Nephron progenitor cell (in vitro differentiated cells): ENCODE results near the gene HSPB8.

Source experiments
- DNase-seq: peaks from one replicate; pipeline ENCODE4 v3.0.0; 2021
- H3K27ac Mint-ChIP-seq: 2 replicates; pipeline ENCODE4 v1.8.0; 2021; ENCODE audit warnings: mild to moderate bottlenecking, moderate library complexity, mixed read lengths
- H3K27me3 Mint-ChIP-seq: 2 replicates; pipeline ENCODE4 v1.8.0; 2021; ENCODE audit warnings: mild to moderate bottlenecking, low read depth, mixed read lengths; ENCODE audit not compliant: poor library complexity
- H3K36me3 Mint-ChIP-seq: 2 replicates; pipeline ENCODE4 v1.8.0; 2021; ENCODE audit warnings: low read depth, mixed read lengths
- H3K4me1 Mint-ChIP-seq: 2 replicates; pipeline ENCODE4 v1.8.0; 2021; ENCODE audit warnings: mixed read lengths
- H3K4me3 Mint-ChIP-seq: 2 replicates; pipeline ENCODE4 v1.8.0; 2021; ENCODE audit warnings: mild to moderate bottlenecking, moderate library complexity, mixed read lengths
- H3K9me3 Mint-ChIP-seq: 2 replicates; pipeline ENCODE4 v1.8.0; 2021; ENCODE audit warnings: mild to moderate bottlenecking, moderate library complexity, mixed read lengths
- CTCF ChIP-seq: fragments of 200-600 bp; sonication (generic); IDR thresholded peaks from 2 replicates; pipeline ENCODE4 v1.5.0; 2021; ENCODE audit warnings: antibody characterized with exemption

HSPB8 gene

GRCh38 chr12:119158402-119158801 is 20.3 kb upstream of the HSPB8 start:
- no peak for DNase-seq
- peaks cover 30% of the 10 kb centered on the region for H3K4me1 Mint-ChIP-seq
- no peak overlapping the region for H3K27ac Mint-ChIP-seq
- no peaks in the 10 kb centered on the region for H3K36me3 Mint-ChIP-seq
- no peak for TF ChIP-seq CTCF
- no peak overlapping the region for H3K4me3 Mint-ChIP-seq
- H3K9me3 Mint-ChIP-seq: no peaks in the 10 kb centered on the region
- H3K27me3 Mint-ChIP-seq: peaks cover 11% of the 10 kb centered on the region

GRCh38 chr12:119159844-119160243 is 18.9 kb upstream of the HSPB8 start:
- Mint-ChIP-seq H3K4me3 (no peak overlapping the region), H3K4me1 (peaks cover 17% of the 10 kb centered on the region), H3K36me3 (no peaks in the 10 kb centered on the region), H3K9me3 (no peaks in the 10 kb centered on the region), H3K27ac (peak overlapping the region; percentile 5), H3K27me3 (peaks cover 6% of the 10 kb centered on the region)
- TF ChIP-seq CTCF: no peak
- no peak for DNase-seq

- no peaks in the 10 kb centered on the region for H3K36me3 Mint-ChIP-seq
- peaks cover 8% of the 10 kb centered on the region for H3K27me3 Mint-ChIP-seq
- no peak for TF ChIP-seq CTCF
- H3K4me1 Mint-ChIP-seq: peaks cover 22% of the 10 kb centered on the region
- no peak overlapping the region for H3K27ac Mint-ChIP-seq
- DNase-seq: no peak
- no peaks in the 10 kb centered on the region for H3K9me3 Mint-ChIP-seq
- H3K4me3 Mint-ChIP-seq: no peak overlapping the region
Observed at GRCh38 chr12:119167902-119168301, 10.8 kb upstream of the HSPB8 start.

GRCh38 chr12:119168721-119169120 is 10.0 kb upstream of the HSPB8 start:
- Mint-ChIP-seq H3K27ac (no peak overlapping the region), H3K27me3 (peaks cover 8% of the 10 kb centered on the region), H3K4me3 (no peak overlapping the region), H3K36me3 (no peaks in the 10 kb centered on the region), H3K4me1 (peaks cover 27% of the 10 kb centered on the region), H3K9me3 (no peaks in the 10 kb centered on the region)
- TF ChIP-seq CTCF: no peak
- DNase-seq: no peak

- Mint-ChIP-seq H3K4me1 (peaks cover 31% of the 10 kb centered on the region), H3K27me3 (peaks cover 8% of the 10 kb centered on the region), H3K4me3 (no peak overlapping the region), H3K9me3 (no peaks in the 10 kb centered on the region), H3K27ac (no peak overlapping the region), H3K36me3 (no peaks in the 10 kb centered on the region)
- no peak for DNase-seq
- TF ChIP-seq CTCF: no peak
Observed at GRCh38 chr12:119169150-119169549, 9.6 kb upstream of the HSPB8 start.

GRCh38 chr12:119171291-119171690 is 7.4 kb upstream of the HSPB8 start:
- Mint-ChIP-seq H3K4me1 (peaks cover 35% of the 10 kb centered on the region), H3K27me3 (no peaks in the 10 kb centered on the region), H3K9me3 (no peaks in the 10 kb centered on the region), H3K27ac (no peak overlapping the region), H3K4me3 (no peak overlapping the region), H3K36me3 (no peaks in the 10 kb centered on the region)
- no peak for DNase-seq
- TF ChIP-seq CTCF: no peak
